GM12878 (cell line): ENCODE results near the gene CLTRN. TPM values are rescaled to one million over a fixed set of nuclear protein-coding genes. Genes with fewer than 3 reads are reported as not detected.

Source experiments
- ATAC-seq: fragments of 200-7000 bp; cut with Tn5 transposase; 3 replicates; pipeline ENCODE4 v1.9.1; 2020; ENCODE audit warnings: mild to moderate bottlenecking, moderate library complexity
- BruUV-seq: library from RNA; stranded (reverse); fragments of 400-500 nt; replicated peaks from 2 replicates; lab custom pipeline; 2021; lab: Mats Ljungman, UMichigan
- CTCF ChIA-PET: fragments of 300-600 bp; sonication (Branson Sonifier 250); formaldehyde crosslinking; extraction: SDS; loops from one replicate; lab custom pipeline; 2021; ENCODE audit warnings: inconsistent platforms; lab: Yijun Ruan, JAX
- POLR2A ChIA-PET: fragments of 350-600 bp; formaldehyde crosslinking; extraction: SDS; loops from one replicate; lab custom pipeline; 2021; ENCODE audit warnings: inconsistent platforms; lab: Charles Lee
- RAD21 ChIA-PET: fragments of 300-600 bp; sonication (Branson Sonifier 250); formaldehyde crosslinking; loops from one replicate; lab custom pipeline; 2023; ENCODE audit warnings: antibody characterized with exemption; ENCODE audit not compliant: unreplicated experiment; lab: Charles Lee
- SMC1A ChIA-PET: fragments of 300-600 bp; sonication (Branson Sonifier 250); formaldehyde crosslinking; loops from one replicate; lab custom pipeline; 2023; ENCODE audit not compliant: unreplicated experiment, uncharacterized antibody; lab: Charles Lee
- DNase-seq: peaks from one replicate; pipeline ENCODE4 v3.0.0-alpha.2; 2011; ENCODE audit warnings: low read depth, low spot score
- FAIRE-seq: peaks from 3 replicates; lab custom pipeline; 2011; peaks lifted over from hg19 to GRCh38; lab: Jason Lieb, UNC
- H2AFZ ChIP-seq: 2 replicates; pipeline ENCODE4 v1.6.0; 2011; ENCODE audit warnings: low read depth, low read length, control low read depth; ENCODE audit not compliant: control insufficient read depth
- H3K27ac ChIP-seq: 2 replicates; pipeline ENCODE4 v1.5.1; 2011; ENCODE audit warnings: control low read depth; ENCODE audit not compliant: control insufficient read depth, insufficient read depth
- H3K27me3 ChIP-seq, 2 experiments: replicated peaks in 1 of 2; 2 replicates each; pipeline versions ENCODE4 v1.6.0 to v1.6.1; 2011; ENCODE audit warnings: low read length in 1 of 2; ENCODE audit not compliant: control insufficient read depth in 2 of 2, insufficient read depth in 2 of 2
- H3K36me3 ChIP-seq, 2 experiments: 2 replicates each; pipeline ENCODE4 v1.5.1; 2011; ENCODE audit warnings: low read length in 1 of 2; ENCODE audit not compliant: control insufficient read depth in 2 of 2, insufficient read depth in 2 of 2
- H3K4me1 ChIP-seq: 2 replicates; pipeline ENCODE4 v1.6.1; 2011; ENCODE audit warnings: mild to moderate bottlenecking, low read length, moderate library complexity, mixed read lengths; ENCODE audit not compliant: control insufficient read depth, insufficient read depth
- H3K4me2 ChIP-seq: 2 replicates; pipeline ENCODE4 v1.6.0; 2011; ENCODE audit warnings: control low read depth; ENCODE audit not compliant: control insufficient read depth, insufficient read depth
- H3K4me3 ChIP-seq: fragments of 200-600 bp; sonication (generic); 2 replicates; pipeline ENCODE4 v1.5.1; 2016
- H3K79me2 ChIP-seq: 2 replicates; pipeline ENCODE4 v1.6.0; 2011; ENCODE audit warnings: low read length; ENCODE audit not compliant: control insufficient read depth, insufficient read depth
- H3K9ac ChIP-seq: 2 replicates; pipeline ENCODE4 v1.8.0; 2011; ENCODE audit warnings: low read length, control low read depth, mixed read lengths; ENCODE audit not compliant: control insufficient read depth, insufficient read depth
- H3K9me3 ChIP-seq: replicated peaks from 3 replicates; pipeline ENCODE4 v1.5.1; 2011; ENCODE audit warnings: mild to moderate bottlenecking, low read length; ENCODE audit not compliant: control insufficient read depth, insufficient read depth
- H4K20me1 ChIP-seq: 2 replicates; pipeline ENCODE4 v1.6.0; 2011; ENCODE audit not compliant: control insufficient read depth, insufficient read depth
- MEF2A ChIP-seq: IDR thresholded peaks from 2 replicates; pipeline ENCODE4 v1.6.1; 2011; ENCODE audit warnings: low read depth, mild to moderate bottlenecking, low read length, moderate library complexity; ENCODE audit not compliant: insufficient read depth
- NFYA ChIP-seq: IDR thresholded peaks from 2 replicates; pipeline ENCODE4 v1.6.1; 2011; ENCODE audit warnings: low read depth, mild to moderate bottlenecking, low read length, improper control_type of control experiment, borderline replicate concordance
- POLR2AphosphoS5 ChIP-seq: IDR thresholded peaks from 2 replicates; pipeline ENCODE4 v1.6.1; 2011; ENCODE audit warnings: mild to moderate bottlenecking, low read length, inconsistent platforms
- REST ChIP-seq: IDR thresholded peaks from 2 replicates; pipeline ENCODE4 v1.6.1; 2012; ENCODE audit warnings: mild to moderate bottlenecking, low read depth, low read length
- SIN3A ChIP-seq: IDR thresholded peaks from 2 replicates; pipeline ENCODE4 v1.6.1; 2012; ENCODE audit warnings: low read depth, low read length, improper control_type of control experiment
- SREBF2 ChIP-seq: IDR thresholded peaks from 2 replicates; pipeline ENCODE4 v1.6.1; 2012; ENCODE audit warnings: mild to moderate bottlenecking, low read length
- STAT1 ChIP-seq: fragments of 450-650 bp; conservative IDR thresholded peaks from 2 replicates; pipeline ENCODE4 v1.6.1; 2014; ENCODE audit warnings: antibody characterized with exemption, mild to moderate bottlenecking
- TCF12 ChIP-seq: IDR thresholded peaks from 2 replicates; pipeline ENCODE4 v1.6.1; 2011; ENCODE audit warnings: low read depth, mild to moderate bottlenecking, low read length
- ZNF274 ChIP-seq: IDR thresholded peaks from one replicate; pipeline ENCODE4 v1.8.0; 2011; ENCODE audit not compliant: insufficient read length, insufficient read depth
- WGBS: methylation state at CpG from one replicate; pipeline ENCODE4 v1.1.6; 2016; ENCODE audit warnings: low lambda C conversion rate; ENCODE audit not compliant: insufficient replicate concordance, insufficient coverage; ENCODE audit errors: missing lambda C conversion rate; 5-methylcytosine and 5-hydroxymethylcytosine counted together
- in situ Hi-C: fragments of 300-500 bp; cut with MboI; formaldehyde crosslinking; loops from 9 replicates; pipeline ENCODE4 v1.14.3; 2018; ENCODE audit warnings: mixed read lengths
- intact Hi-C: fragments of 100-400 bp; cut with micrococcal nuclease; formaldehyde crosslinking; loops from one replicate; pipeline ENCODE4 v1.14.2; 2022; ENCODE audit not compliant: unreplicated experiment
- polyA plus RNA-seq, 11 experiments: library from polyadenylated mRNA; depleted of rRNA in 4 of 11; unstranded in 6 of 11; stranded (reverse) in 5 of 11; fragments of >200 nt; fragmentation: Nextera tagmentation in 4 of 11; fragmentation: Illumina TruSeq in 1 of 11; extraction: Ambion mirVana in 4 of 11; extraction: Trizol in 1 of 11; gene quantifications; 1 replicate in 1 of 11; 2 replicates in 10 of 11; pipeline versions ENCODE4 v1.2.1 to v1.2.3, GENCODE V29; 2011 to 2016; ENCODE audit warnings: inconsistent platforms in 2 of 11, missing spikeins in 2 of 11, low read depth in 1 of 11
- total RNA-seq, 4 experiments: library from RNA; depleted of rRNA in 3 of 4; stranded (reverse); fragments of >200 nt in 3 of 4; fragmentation: Illumina TruSeq in 1 of 4; extraction: Trizol in 1 of 4; gene quantifications; 2 replicates each; pipeline versions ENCODE4 v1.2.1 to v1.2.3, GENCODE V29; 2013 to 2021
- TF ChIP-seq, protein P1 (sequence below): fragments of 450-650 bp; IDR thresholded peaks from 2 replicates; pipeline ENCODE4 v1.6.1; 2017; ENCODE audit warnings: antibody characterized with exemption, mild to moderate bottlenecking, moderate library complexity

The CLTRN gene
- total and polyA plus RNA-seq, 10 of the 15 experiments (the other 5 are each of a cell fraction or from before 2014, with no cell fraction given): 0.13 to 0.75 (median 0.27) TPM; not detected in 1

- in situ Hi-C loops (no loop called here), intact Hi-C loops (no loop called here)
- Histone ChIP-seq H3K4me3 (no peak overlapping the region), H3K27me3 (peaks cover 2 to 3% of the 10 kb centered on the region in 2 experiments), H3K4me2 (no peak overlapping the region), H3K27ac (no peak overlapping the region), H2AFZ (no peak overlapping the region), H3K4me1 (no peaks in the 10 kb centered on the region), H3K79me2 (no peaks in the 10 kb centered on the region), H4K20me1 (no peaks in the 10 kb centered on the region), H3K9me3 (no peaks in the 10 kb centered on the region), H3K36me3 (no peaks in the 10 kb centered on the region), H3K9ac (no peak overlapping the region)
- CTCF ChIA-PET: no interaction called here
- DNase-seq (no peak), ATAC-seq (no peak), FAIRE-seq (no peak)
- SMC1A ChIA-PET: no interaction called here
- WGBS: 48% methylated on average over 3 of the region's 3 CpGs
- TF ChIP-seq, protein P1, sequence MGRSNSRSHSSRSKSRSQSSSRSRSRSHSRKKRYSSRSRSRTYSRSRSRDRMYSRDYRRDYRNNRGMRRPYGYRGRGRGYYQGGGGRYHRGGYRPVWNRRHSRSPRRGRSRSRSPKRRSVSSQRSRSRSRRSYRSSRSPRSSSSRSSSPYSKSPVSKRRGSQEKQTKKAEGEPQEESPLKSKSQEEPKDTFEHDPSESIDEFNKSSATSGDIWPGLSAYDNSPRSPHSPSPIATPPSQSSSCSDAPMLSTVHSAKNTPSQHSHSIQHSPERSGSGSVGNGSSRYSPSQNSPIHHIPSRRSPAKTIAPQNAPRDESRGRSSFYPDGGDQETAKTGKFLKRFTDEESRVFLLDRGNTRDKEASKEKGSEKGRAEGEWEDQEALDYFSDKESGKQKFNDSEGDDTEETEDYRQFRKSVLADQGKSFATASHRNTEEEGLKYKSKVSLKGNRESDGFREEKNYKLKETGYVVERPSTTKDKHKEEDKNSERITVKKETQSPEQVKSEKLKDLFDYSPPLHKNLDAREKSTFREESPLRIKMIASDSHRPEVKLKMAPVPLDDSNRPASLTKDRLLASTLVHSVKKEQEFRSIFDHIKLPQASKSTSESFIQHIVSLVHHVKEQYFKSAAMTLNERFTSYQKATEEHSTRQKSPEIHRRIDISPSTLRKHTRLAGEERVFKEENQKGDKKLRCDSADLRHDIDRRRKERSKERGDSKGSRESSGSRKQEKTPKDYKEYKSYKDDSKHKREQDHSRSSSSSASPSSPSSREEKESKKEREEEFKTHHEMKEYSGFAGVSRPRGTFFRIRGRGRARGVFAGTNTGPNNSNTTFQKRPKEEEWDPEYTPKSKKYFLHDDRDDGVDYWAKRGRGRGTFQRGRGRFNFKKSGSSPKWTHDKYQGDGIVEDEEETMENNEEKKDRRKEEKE: no peak
- TF ChIP-seq ZNF274 (no peak), TCF12 (no peak), NFYA (no peak), SREBF2 (no peak), MEF2A (no peak), SIN3A (no peak), POLR2AphosphoS5 (no peak), REST (no peak), STAT1 (no peak)
- BruUV-seq: no TSS peak
- POLR2A ChIA-PET: no interaction called here
- RAD21 ChIA-PET: no interaction called here
Measured at GRCh38 chrX:15619053-15619755, 45.4 kb downstream of the CLTRN start.
